Nephron progenitor cell (in vitro differentiated cells): ENCODE measurements around the gene KCNH5.
A peak's percentile ranks its signal among the peaks of the same experiment; 100 is the strongest.

ENCODE experiments used
- DNase-seq: peaks from one replicate; pipeline ENCODE4 v3.0.0; 2021
- H3K27ac Mint-ChIP-seq: 2 replicates; pipeline ENCODE4 v1.8.0; 2021; ENCODE audit warnings: mild to moderate bottlenecking, moderate library complexity, mixed read lengths
- H3K27me3 Mint-ChIP-seq: 2 replicates; pipeline ENCODE4 v1.8.0; 2021; ENCODE audit warnings: mild to moderate bottlenecking, low read depth, mixed read lengths; ENCODE audit not compliant: poor library complexity
- H3K36me3 Mint-ChIP-seq: 2 replicates; pipeline ENCODE4 v1.8.0; 2021; ENCODE audit warnings: low read depth, mixed read lengths
- H3K4me1 Mint-ChIP-seq: 2 replicates; pipeline ENCODE4 v1.8.0; 2021; ENCODE audit warnings: mixed read lengths
- H3K4me3 Mint-ChIP-seq: 2 replicates; pipeline ENCODE4 v1.8.0; 2021; ENCODE audit warnings: mild to moderate bottlenecking, moderate library complexity, mixed read lengths
- H3K9me3 Mint-ChIP-seq: 2 replicates; pipeline ENCODE4 v1.8.0; 2021; ENCODE audit warnings: mild to moderate bottlenecking, moderate library complexity, mixed read lengths
- CTCF ChIP-seq: fragments of 200-600 bp; sonication (generic); IDR thresholded peaks from 2 replicates; pipeline ENCODE4 v1.5.0; 2021; ENCODE audit warnings: antibody characterized with exemption

KCNH5 gene

GRCh38 chr14:62654641-62655040 lies 390.6 kb downstream of the KCNH5 start:
- Mint-ChIP-seq H3K9me3 (peaks cover 14% of the 10 kb centered on the region), H3K36me3 (peaks cover 20% of the 10 kb centered on the region), H3K4me1 (peaks cover 38% of the 10 kb centered on the region), H3K4me3 (no peak overlapping the region), H3K27ac (peak overlapping the region; percentile 89), H3K27me3 (no peaks in the 10 kb centered on the region)
- TF ChIP-seq CTCF = no peak
- DNase-seq = no peak
